WERI-Rb-1 (cell line): ENCODE measurements around the gene PLPPR4.

Source experiments
- DNase-seq: peaks from one replicate; pipeline ENCODE4 v3.0.0-alpha.2; 2020
- H3K27ac ChIP-seq: fragments of 250-450 bp; sonication (Bioruptor Pico); 2 replicates; pipeline ENCODE4 v1.5.1; 2020; ENCODE audit warnings: mild to moderate bottlenecking, moderate library complexity
- H3K27me3 ChIP-seq: fragments of 250-450 bp; sonication (Bioruptor Pico); 2 replicates; pipeline ENCODE4 v1.5.1; 2021; ENCODE audit warnings: mild to moderate bottlenecking, low read depth, moderate library complexity; ENCODE audit not compliant: insufficient read depth, severe bottlenecking
- H3K36me3 ChIP-seq: fragments of 250-450 bp; sonication (Bioruptor Pico); 2 replicates; pipeline ENCODE4 v1.5.1; 2020; ENCODE audit warnings: mild to moderate bottlenecking, moderate library complexity
- H3K4me3 ChIP-seq: 2 replicates; pipeline ENCODE4 v1.5.1; 2011; ENCODE audit warnings: low read depth, mild to moderate bottlenecking, control low read depth, low read length
- H3K9me3 ChIP-seq: fragments of 250-450 bp; sonication (Bioruptor Pico); 2 replicates; pipeline ENCODE4 v1.5.1; 2021; ENCODE audit warnings: mild to moderate bottlenecking, moderate library complexity; ENCODE audit not compliant: severe bottlenecking
- CTCF ChIP-seq: IDR thresholded peaks from 2 replicates; pipeline ENCODE4 v1.5.1; 2011; ENCODE audit warnings: low read depth, mild to moderate bottlenecking, control low read depth, inconsistent platforms, low read length

Gene PLPPR4

GRCh38 chr1:99227056-99227897, 37.0 kb upstream of the PLPPR4 start:
- H3K9me3 ChIP-seq: no peaks in the 10 kb centered on the region
- no peak for TF ChIP-seq CTCF
- H3K27me3 ChIP-seq: no peaks in the 10 kb centered on the region
- no peak for DNase-seq
- no peak overlapping the region for H3K4me3 ChIP-seq
- no peak overlapping the region for H3K27ac ChIP-seq
- no peaks in the 10 kb centered on the region for H3K36me3 ChIP-seq

- no peaks in the 10 kb centered on the region for H3K36me3 ChIP-seq
- H3K9me3 ChIP-seq: no peaks in the 10 kb centered on the region
- TF ChIP-seq CTCF: no peak
- no peaks in the 10 kb centered on the region for H3K27me3 ChIP-seq
- no peak overlapping the region for H3K4me3 ChIP-seq
- no peak for DNase-seq
- H3K27ac ChIP-seq: no peak overlapping the region
Measured at GRCh38 chr1:99228153-99228552, 36.1 kb upstream of the PLPPR4 start.

GRCh38 chr1:99229122-99229521, 35.2 kb upstream of the PLPPR4 start:
- no peak for DNase-seq
- no peak overlapping the region for H3K27ac ChIP-seq
- no peaks in the 10 kb centered on the region for H3K27me3 ChIP-seq
- no peak for TF ChIP-seq CTCF
- H3K36me3 ChIP-seq: no peaks in the 10 kb centered on the region
- H3K9me3 ChIP-seq: no peaks in the 10 kb centered on the region
- H3K4me3 ChIP-seq: no peak overlapping the region

GRCh38 chr1:99230695-99231094, 33.6 kb upstream of the PLPPR4 start:
- no peaks in the 10 kb centered on the region for H3K9me3 ChIP-seq
- H3K27me3 ChIP-seq: no peaks in the 10 kb centered on the region
- H3K4me3 ChIP-seq: no peak overlapping the region
- no peak overlapping the region for H3K27ac ChIP-seq
- H3K36me3 ChIP-seq: no peaks in the 10 kb centered on the region
- DNase-seq: no peak
- TF ChIP-seq CTCF: no peak

GRCh38 chr1:99232172-99232571, 32.1 kb upstream of the PLPPR4 start:
- no peak for DNase-seq
- Histone ChIP-seq H3K27ac (no peak overlapping the region), H3K9me3 (no peaks in the 10 kb centered on the region), H3K27me3 (no peaks in the 10 kb centered on the region), H3K36me3 (no peaks in the 10 kb centered on the region), H3K4me3 (no peak overlapping the region)
- TF ChIP-seq CTCF: no peak

GRCh38 chr1:99233446-99233845, 30.8 kb upstream of the PLPPR4 start:
- Histone ChIP-seq H3K27ac (no peak overlapping the region), H3K36me3 (no peaks in the 10 kb centered on the region), H3K9me3 (no peaks in the 10 kb centered on the region), H3K27me3 (no peaks in the 10 kb centered on the region), H3K4me3 (no peak overlapping the region)
- TF ChIP-seq CTCF: no peak
- DNase-seq: no peak
